Measurements from ENCODE around the gene SUPT5H.

Gene SUPT5H

DNA sequence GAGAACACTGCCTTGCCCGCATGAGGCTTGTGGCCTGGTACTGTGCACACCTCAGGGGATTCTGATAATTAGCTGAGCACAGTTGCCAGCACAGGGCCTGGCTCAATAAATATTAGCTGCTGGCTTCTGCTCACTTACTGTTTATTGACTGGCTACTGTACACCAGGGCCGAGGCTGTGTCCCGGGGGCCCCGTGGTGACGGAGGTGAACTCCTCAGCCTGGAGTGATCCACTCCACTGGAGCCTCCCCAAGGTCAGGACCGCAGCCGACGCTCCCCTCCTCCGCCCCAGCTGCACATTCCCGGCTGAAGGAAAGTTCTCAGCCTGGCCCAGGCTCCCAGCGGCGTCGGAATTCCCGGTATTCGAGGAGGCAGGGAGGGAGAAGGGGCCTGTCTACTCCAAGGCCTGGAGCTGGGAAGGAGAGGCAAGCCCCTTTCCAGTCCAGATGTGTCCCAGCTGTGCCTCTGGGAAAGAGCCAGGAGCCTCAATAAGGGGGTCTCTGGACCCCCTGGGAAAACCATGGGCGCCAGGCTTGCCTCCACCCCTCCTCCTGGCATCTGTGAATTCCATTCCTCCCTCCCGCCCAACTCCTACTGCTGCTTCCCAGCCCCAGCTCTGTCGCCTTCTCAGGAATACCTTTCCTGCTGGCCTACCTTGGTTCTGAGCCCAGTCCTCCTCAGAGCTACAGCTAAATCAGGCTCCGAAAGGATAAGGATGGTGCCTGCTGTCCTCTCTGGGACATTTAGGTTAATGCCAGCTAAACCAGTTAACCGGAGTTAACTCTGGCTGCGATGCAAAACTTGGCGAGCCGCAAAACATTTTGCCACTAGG, 16.9 kb upstream of the SUPT5H start:
- peaks cover 20 to 24% of the 10 kb centered on the region in 2 donors for H3K36me3 ChIP-seq (ENCODE audit: control insufficient read depth in 2 of 2, insufficient read depth in 2 of 2, low read length in 2 of 2)
- peaks cover 22% of the 10 kb centered on the region for H3K4me1 ChIP-seq (ENCODE audit: control insufficient read depth, insufficient read depth, low read length)
- H3K4me3 ChIP-seq (ENCODE audit: low read length in 2 of 2): peak overlapping the region in 1 of 2 donors; percentile 47
- peak overlapping the region; percentile 63 to 66 for H3K9ac ChIP-seq (ENCODE audit: low read length in 2 of 2)
- H3K9me3 ChIP-seq (ENCODE audit: control insufficient read depth in 2 of 2, low read length in 2 of 2): no peaks in the 10 kb centered on the region
- no peaks in the 10 kb centered on the region for H3K27me3 ChIP-seq (ENCODE audit: control insufficient read depth in 1 of 2, insufficient read depth in 2 of 2, low read length in 2 of 2)
- H3K27ac ChIP-seq (ENCODE audit: low read length): peak overlapping the region; percentile 89

DNA sequence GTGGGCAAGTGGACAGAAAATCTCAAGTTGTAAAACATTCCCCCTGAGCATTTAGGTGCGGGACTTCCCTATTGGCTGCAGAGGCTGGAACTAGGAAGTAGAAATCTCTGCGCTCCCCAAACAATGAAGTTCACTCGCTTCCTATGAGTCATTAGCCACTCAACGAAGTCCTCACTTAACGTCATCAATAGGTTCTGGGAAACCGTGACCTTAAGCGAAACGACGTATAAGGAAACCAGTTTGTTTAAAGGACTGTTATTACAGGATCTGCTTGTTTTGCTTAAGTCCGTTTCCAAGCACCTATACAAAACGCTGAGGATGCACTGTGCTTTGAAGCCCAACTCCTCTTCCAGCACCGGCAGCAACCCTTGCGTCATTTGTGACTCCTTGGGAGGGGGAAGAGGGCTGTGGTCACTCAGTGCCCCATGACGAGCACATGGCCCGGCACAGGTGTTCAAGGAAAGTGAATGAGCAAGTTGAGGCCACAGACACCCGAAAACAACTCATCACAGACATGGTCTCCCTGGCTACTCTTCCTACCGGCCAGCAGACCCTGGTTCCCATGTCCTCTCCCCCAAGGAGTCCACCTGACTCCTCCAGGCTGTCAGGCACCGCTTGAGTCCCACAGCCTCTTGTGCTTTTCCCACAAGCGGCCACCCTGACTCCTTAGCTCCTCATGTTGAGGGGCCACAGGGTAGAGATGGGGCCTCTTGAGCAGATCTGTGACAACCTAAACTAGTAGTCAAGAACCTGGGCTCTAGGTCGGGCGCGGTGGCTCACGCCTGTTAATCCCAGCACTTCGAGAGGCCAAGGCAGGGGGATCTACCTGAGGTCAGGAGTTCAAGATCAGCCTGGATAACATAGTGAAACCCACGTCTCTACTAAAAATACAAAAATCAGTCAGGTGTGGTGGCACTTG, 14.4 kb upstream of the SUPT5H start:
- peak overlapping the region in 1 of 2 donors; percentile 29 for H3K9ac ChIP-seq (ENCODE audit: low read length in 2 of 2)
- H3K4me3 ChIP-seq (ENCODE audit: low read length in 2 of 2): no peak overlapping the region
- H3K4me1 ChIP-seq (ENCODE audit: control insufficient read depth, insufficient read depth, low read length): peaks cover 43% of the 10 kb centered on the region
- H3K27me3 ChIP-seq (ENCODE audit: control insufficient read depth in 1 of 2, insufficient read depth in 2 of 2, low read length in 2 of 2): no peaks in the 10 kb centered on the region
- peaks cover 24 to 28% of the 10 kb centered on the region in 2 donors for H3K36me3 ChIP-seq (ENCODE audit: control insufficient read depth in 2 of 2, insufficient read depth in 2 of 2, low read length in 2 of 2)
- no peaks in the 10 kb centered on the region for H3K9me3 ChIP-seq (ENCODE audit: control insufficient read depth in 2 of 2, low read length in 2 of 2)
- H3K27ac ChIP-seq (ENCODE audit: low read length): peak overlapping the region; percentile 49

- H3K27ac ChIP-seq (ENCODE audit: low read length): no peak overlapping the region
- H3K9me3 ChIP-seq (ENCODE audit: control insufficient read depth in 2 of 2, low read length in 2 of 2): no peaks in the 10 kb centered on the region
- no peak overlapping the region for H3K9ac ChIP-seq (ENCODE audit: low read length in 2 of 2)
- peaks cover 24 to 28% of the 10 kb centered on the region in 2 donors for H3K36me3 ChIP-seq (ENCODE audit: control insufficient read depth in 2 of 2, insufficient read depth in 2 of 2, low read length in 2 of 2)
- H3K4me3 ChIP-seq (ENCODE audit: low read length in 2 of 2): no peak overlapping the region
- H3K4me1 ChIP-seq (ENCODE audit: control insufficient read depth, insufficient read depth, low read length): peaks cover 49% of the 10 kb centered on the region
- peaks cover 0 to 2% of the 10 kb centered on the region in 2 donors for H3K27me3 ChIP-seq (ENCODE audit: control insufficient read depth in 1 of 2, insufficient read depth in 2 of 2, low read length in 2 of 2)
Measured at GRCh38 chr19:39432677-39433025, 12.7 kb upstream of the SUPT5H start.

DNA sequence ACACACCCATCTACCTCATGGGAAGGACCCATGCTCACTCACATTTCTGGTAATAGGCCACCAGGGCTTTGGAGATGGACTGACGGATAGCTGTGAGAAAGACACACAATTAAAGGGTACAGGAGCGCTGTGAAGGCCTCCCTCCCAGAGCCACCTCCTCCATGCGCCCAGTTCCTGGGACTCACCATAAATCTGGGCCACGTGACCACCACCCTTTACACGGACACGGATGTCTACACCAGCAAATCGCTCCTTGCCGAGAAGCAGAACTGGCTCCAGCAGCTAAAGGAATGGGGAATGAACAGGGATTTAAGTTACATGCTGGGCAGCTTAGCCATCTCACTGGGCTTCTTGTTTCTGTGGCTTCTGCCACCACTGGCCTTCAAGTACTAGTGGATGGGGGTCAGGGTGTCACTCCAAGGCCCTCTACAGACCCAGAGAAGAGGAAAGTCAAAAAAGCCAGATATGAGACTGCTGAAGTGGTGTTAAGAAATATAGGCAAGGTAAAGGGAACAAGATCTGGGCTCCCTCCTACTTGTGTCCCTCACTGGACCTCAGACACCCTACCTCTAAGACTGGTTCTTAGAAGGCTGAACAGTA, 11.8 kb upstream of the SUPT5H start:
- H3K27me3 ChIP-seq (ENCODE audit: control insufficient read depth in 1 of 2, insufficient read depth in 2 of 2, low read length in 2 of 2): peaks cover 3 to 4% of the 10 kb centered on the region in 2 donors
- H3K4me1 ChIP-seq (ENCODE audit: control insufficient read depth, insufficient read depth, low read length): peaks cover 40% of the 10 kb centered on the region
- peaks cover 24 to 28% of the 10 kb centered on the region in 2 donors for H3K36me3 ChIP-seq (ENCODE audit: control insufficient read depth in 2 of 2, insufficient read depth in 2 of 2, low read length in 2 of 2)
- H3K9me3 ChIP-seq (ENCODE audit: control insufficient read depth in 2 of 2, low read length in 2 of 2): no peaks in the 10 kb centered on the region
- H3K4me3 ChIP-seq (ENCODE audit: low read length in 2 of 2): peak overlapping the region in 1 of 2 donors; percentile 98
- peak overlapping the region in 1 of 2 donors; percentile 13 for H3K9ac ChIP-seq (ENCODE audit: low read length in 2 of 2)
- H3K27ac ChIP-seq (ENCODE audit: low read length): no peak overlapping the region

- H3K9ac ChIP-seq (ENCODE audit: low read length in 2 of 2): peak overlapping the region; percentile 42 to 99
- peak overlapping the region; percentile 98 to 99 for H3K4me3 ChIP-seq (ENCODE audit: low read length in 2 of 2)
- peaks cover 24 to 28% of the 10 kb centered on the region in 2 donors for H3K36me3 ChIP-seq (ENCODE audit: control insufficient read depth in 2 of 2, insufficient read depth in 2 of 2, low read length in 2 of 2)
- H3K27ac ChIP-seq (ENCODE audit: low read length): no peak overlapping the region
- peaks cover 3 to 4% of the 10 kb centered on the region in 2 donors for H3K27me3 ChIP-seq (ENCODE audit: control insufficient read depth in 1 of 2, insufficient read depth in 2 of 2, low read length in 2 of 2)
- H3K9me3 ChIP-seq (ENCODE audit: control insufficient read depth in 2 of 2, low read length in 2 of 2): no peaks in the 10 kb centered on the region
- H3K4me1 ChIP-seq (ENCODE audit: control insufficient read depth, insufficient read depth, low read length): peaks cover 34% of the 10 kb centered on the region
Measured at GRCh38 chr19:39434123-39435076, 11.0 kb upstream of the SUPT5H start.

GRCh38 chr19:39435499-39436349, 9.7 kb upstream of the SUPT5H start, which contains the start of gene RPS16:
RPS16 (minus strand) TSS chr19:39435949; CDS start chr19:39435895, 54 bp downstream.
- Histone ChIP-seq H3K27me3 (ENCODE audit: control insufficient read depth in 1 of 2, insufficient read depth in 2 of 2, low read length in 2 of 2) (peaks cover 3 to 4% of the 10 kb centered on the region in 2 donors), H3K9ac (ENCODE audit: low read length in 2 of 2) (peak within 1 kb of the TSS; percentile 91 to 99), H3K4me1 (ENCODE audit: control insufficient read depth, insufficient read depth, low read length) (peaks cover 31% of the 10 kb centered on the region), H3K9me3 (ENCODE audit: control insufficient read depth in 2 of 2, low read length in 2 of 2) (no peaks in the 10 kb centered on the region), H3K27ac (ENCODE audit: low read length) (peak within 1 kb of the TSS; percentile 79), H3K36me3 (ENCODE audit: control insufficient read depth in 2 of 2, insufficient read depth in 2 of 2, low read length in 2 of 2) (peaks cover 24 to 25% of the 10 kb centered on the region in 2 donors), H3K4me3 (ENCODE audit: low read length in 2 of 2) (peak within 1 kb of the TSS; percentile 98 to 99)

GRCh38 chr19:39436350-39436716, 9.0 kb upstream of the SUPT5H start:
- Histone ChIP-seq H3K27me3 (ENCODE audit: control insufficient read depth in 1 of 2, insufficient read depth in 2 of 2, low read length in 2 of 2) (peaks cover 3 to 6% of the 10 kb centered on the region in 2 donors), H3K4me1 (ENCODE audit: control insufficient read depth, insufficient read depth, low read length) (peaks cover 31% of the 10 kb centered on the region), H3K36me3 (ENCODE audit: control insufficient read depth in 2 of 2, insufficient read depth in 2 of 2, low read length in 2 of 2) (peaks cover 19 to 22% of the 10 kb centered on the region in 2 donors), H3K9me3 (ENCODE audit: control insufficient read depth in 2 of 2, low read length in 2 of 2) (no peaks in the 10 kb centered on the region), H3K9ac (ENCODE audit: low read length in 2 of 2) (peak overlapping the region; percentile 89 to 97), H3K4me3 (ENCODE audit: low read length in 2 of 2) (peak overlapping the region; percentile 87 to 98), H3K27ac (ENCODE audit: low read length) (peak overlapping the region; percentile 79)

DNA sequence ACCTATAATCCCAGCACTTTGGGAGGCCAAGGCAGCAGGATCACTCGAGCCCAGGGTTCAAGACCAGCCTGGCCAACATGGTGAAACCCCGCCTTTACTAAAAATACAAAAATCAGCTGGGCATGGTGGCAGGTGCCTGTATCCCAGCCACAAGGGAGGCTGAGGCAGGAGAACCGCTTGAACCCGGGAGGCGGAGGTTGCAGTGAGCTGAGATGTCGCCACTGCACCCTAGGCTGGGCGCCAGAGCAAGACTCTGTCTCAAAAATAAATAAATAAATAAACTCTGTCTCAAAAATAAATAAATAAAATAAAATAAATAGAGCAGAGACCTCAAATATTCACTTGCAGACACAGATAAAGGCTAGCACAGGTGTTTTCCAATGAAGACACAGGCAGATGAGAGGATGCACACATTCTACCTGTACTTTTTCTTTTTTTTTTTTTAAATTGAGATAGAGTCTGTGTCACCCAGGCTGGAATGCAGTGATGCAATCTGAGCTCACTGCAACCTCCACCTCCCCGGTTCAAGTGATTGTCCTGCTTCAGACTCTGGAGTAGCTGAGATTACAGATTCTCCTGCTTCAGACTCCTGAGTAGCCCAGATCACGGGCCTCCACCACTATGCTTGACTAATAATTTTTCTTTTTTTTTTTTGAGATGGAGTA, 7.0 kb upstream of the SUPT5H start:
- Histone ChIP-seq H3K9ac (ENCODE audit: low read length in 2 of 2) (no peak overlapping the region), H3K36me3 (ENCODE audit: control insufficient read depth in 2 of 2, insufficient read depth in 2 of 2, low read length in 2 of 2) (peaks cover 11 to 12% of the 10 kb centered on the region in 2 donors), H3K4me1 (ENCODE audit: control insufficient read depth, insufficient read depth, low read length) (peaks cover 29% of the 10 kb centered on the region), H3K4me3 (ENCODE audit: low read length in 2 of 2) (no peak overlapping the region), H3K27me3 (ENCODE audit: control insufficient read depth in 1 of 2, insufficient read depth in 2 of 2, low read length in 2 of 2) (peaks cover 3 to 6% of the 10 kb centered on the region in 2 donors), H3K9me3 (ENCODE audit: control insufficient read depth in 2 of 2, low read length in 2 of 2) (no peaks in the 10 kb centered on the region), H3K27ac (ENCODE audit: low read length) (no peak overlapping the region)
